PC-3 (cell line): Measurements from ENCODE around the gene ATP5MG. TPM values are rescaled to one million over a fixed set of nuclear protein-coding genes. Genes with fewer than 3 reads are reported as not detected.
A peak's percentile ranks its signal among the peaks of the same experiment; 100 is the strongest.

Source experiments
- ATAC-seq: fragments of 200-7000 bp; cut with Tn5 transposase; 2 replicates; pipeline ENCODE4 v1.9.1; 2020; ENCODE audit warnings: mild to moderate bottlenecking, moderate library complexity
- BruUV-seq: library from RNA; stranded (reverse); fragments of 400-500 nt; replicated peaks from 2 replicates; lab custom pipeline; 2021; lab: Mats Ljungman, UMichigan
- CTCF ChIA-PET: fragments of 300-600 bp; sonication (Branson Sonifier 250); formaldehyde crosslinking; loops from one replicate; lab custom pipeline; 2022; ENCODE audit warnings: antibody characterized with exemption; lab: Charles Lee
- POLR2A ChIA-PET: fragments of 300-600 bp; sonication (Branson Sonifier 250); formaldehyde crosslinking; loops from one replicate; lab custom pipeline; 2022; ENCODE audit warnings: antibody characterized with exemption; ENCODE audit not compliant: unreplicated experiment; lab: Charles Lee
- DNase-seq: peaks from one replicate; pipeline ENCODE4 v3.0.0-alpha.2; 2015
- H2AFZ ChIP-seq: fragments of 300-600 bp; sonication (generic); 2 replicates; pipeline ENCODE4 v1.6.0; 2016; ENCODE audit warnings: antibody characterized with exemption, low read length
- H3F3A ChIP-seq: fragments of 300-600 bp; sonication (generic); one replicate; pipeline ENCODE4 v1.6.0; 2017; ENCODE audit warnings: antibody characterized with exemption, low read length, control low read depth, mild to moderate bottlenecking; ENCODE audit not compliant: unreplicated experiment
- H3K27ac ChIP-seq: fragments of 300-600 bp; sonication (generic); 2 replicates; pipeline ENCODE4 v1.5.1; 2016; ENCODE audit warnings: mild to moderate bottlenecking, low read length
- H3K27me3 ChIP-seq: fragments of 300-600 bp; sonication (generic); 2 replicates; pipeline ENCODE4 v1.6.1; 2016; ENCODE audit warnings: low read length, mixed read lengths
- H3K36me3 ChIP-seq: fragments of 300-600 bp; sonication (generic); 2 replicates; pipeline ENCODE4 v1.6.1; 2016; ENCODE audit warnings: low read depth, mixed run types, low read length, mixed read lengths
- H3K4me1 ChIP-seq: fragments of 300-600 bp; sonication (generic); 2 replicates; pipeline ENCODE4 v1.5.1; 2016; ENCODE audit warnings: low read length; ENCODE audit not compliant: insufficient read depth
- H3K4me2 ChIP-seq: fragments of 300-600 bp; sonication (generic); 2 replicates; pipeline ENCODE4 v1.6.0; 2016; ENCODE audit warnings: low read length
- H3K4me3 ChIP-seq: fragments of 300-600 bp; sonication (generic); 2 replicates; pipeline ENCODE4 v1.5.1; 2016; ENCODE audit warnings: mild to moderate bottlenecking, low read length, mixed read lengths
- H3K79me2 ChIP-seq: fragments of 300-600 bp; sonication (generic); 2 replicates; pipeline ENCODE4 v1.6.1; 2017; ENCODE audit warnings: low read length, mixed read lengths
- H3K9ac ChIP-seq: fragments of 300-600 bp; sonication (generic); 2 replicates; pipeline ENCODE4 v1.6.0; 2016; ENCODE audit warnings: mild to moderate bottlenecking, low read length
- H3K9me2 ChIP-seq: fragments of 300-600 bp; sonication (generic); replicated peaks from 2 replicates; pipeline ENCODE4 v1.6.1; 2016; ENCODE audit warnings: mixed run types, low read length, mixed read lengths
- H3K9me3 ChIP-seq: fragments of 300-600 bp; sonication (generic); 2 replicates; pipeline ENCODE4 v1.6.1; 2016; ENCODE audit warnings: low read length, mixed read lengths
- H4K20me1 ChIP-seq: fragments of 300-600 bp; sonication (generic); 2 replicates; pipeline ENCODE4 v1.6.1; 2016; ENCODE audit warnings: low read length, mixed read lengths
- EZH2 ChIP-seq: fragments of 300-600 bp; sonication (generic); IDR thresholded peaks from one replicate; pipeline ENCODE4 v1.6.1; 2017; ENCODE audit warnings: antibody characterized with exemption, mild to moderate bottlenecking, low read length; ENCODE audit not compliant: unreplicated experiment
- EZH2phosphoT487 ChIP-seq: fragments of 300-600 bp; sonication (generic); IDR thresholded peaks from 2 replicates; pipeline ENCODE4 v1.6.1; 2018; ENCODE audit warnings: mild to moderate bottlenecking, antibody characterized with exemption, low read length, borderline replicate concordance
- intact Hi-C: fragments of 100-400 bp; cut with micrococcal nuclease; formaldehyde crosslinking; loops from 2 replicates; pipeline ENCODE4 v1.9.0; 2023
- total RNA-seq: library from RNA; depleted of rRNA; stranded (reverse); fragments of >200 nt; gene quantifications from 2 replicates; pipeline ENCODE4 v1.2.3, GENCODE V29; 2014
- TF ChIP-seq, protein P1 (sequence below): fragments of 300-600 bp; sonication (generic); conservative IDR thresholded peaks from 2 replicates; pipeline ENCODE4 v1.5.1; 2017; ENCODE audit warnings: antibody characterized with exemption, low read depth, mild to moderate bottlenecking, low read length

Gene ATP5MG
- total RNA-seq, 1 experiment from 2014 or later: 375 TPM

DNA sequence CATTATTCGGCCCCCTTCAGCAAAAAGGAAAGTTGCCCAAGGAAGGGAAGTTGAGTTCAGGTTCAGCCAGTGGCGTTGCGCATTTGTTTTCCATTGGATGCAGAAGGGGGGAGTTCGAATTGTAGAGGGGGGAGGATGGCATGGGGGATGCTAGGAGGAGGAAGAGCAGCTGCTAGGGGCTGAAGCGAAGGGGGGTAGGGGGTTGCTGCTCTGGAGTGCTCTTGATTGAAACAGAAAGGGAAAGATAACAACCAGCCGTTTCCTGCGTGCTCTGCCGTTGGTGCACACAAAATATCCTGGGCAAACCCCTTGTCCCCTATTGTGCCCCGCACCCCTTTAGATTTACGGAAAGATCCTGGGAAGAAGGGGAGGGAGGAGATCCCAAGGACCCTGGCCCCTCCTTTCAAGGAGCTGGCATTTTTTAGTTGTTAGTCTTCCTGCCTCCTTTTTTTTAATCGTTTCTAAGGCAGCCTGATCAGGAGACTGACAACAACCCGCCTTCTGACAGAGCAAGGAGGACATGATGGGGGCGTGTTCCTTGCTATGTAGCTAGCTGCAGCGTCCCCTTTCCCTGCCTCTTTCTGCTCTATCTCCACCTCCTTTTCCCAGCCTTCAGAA lies 37.0 kb downstream of the ATP5MG start:
- ATAC-seq: peak; percentile 8; the same call in 1 of the 2 replicates
- peaks cover 38% of the 10 kb centered on the region for H3K4me1 ChIP-seq

DNA sequence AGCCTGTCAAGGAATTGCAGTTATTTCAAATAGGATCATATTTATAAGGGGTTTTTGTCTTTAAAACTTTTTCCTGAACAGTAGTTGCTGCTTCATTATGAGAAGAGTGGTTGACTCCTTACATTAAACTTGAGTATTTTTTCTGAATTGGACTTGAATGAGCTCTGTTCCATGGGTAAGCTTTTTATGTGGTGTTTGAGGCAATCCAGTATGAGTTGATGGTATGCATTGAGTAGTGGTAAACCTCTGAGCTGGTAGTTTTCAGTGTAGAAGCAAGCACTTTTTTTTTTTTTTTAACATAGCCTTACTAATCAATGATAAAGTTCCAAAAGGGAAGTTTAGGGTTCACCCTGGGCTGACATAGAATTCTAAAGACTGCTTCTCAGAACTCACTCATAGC lies 38.2 kb downstream of the ATP5MG start:
- Histone ChIP-seq H3K27ac (no peak overlapping the region), H3K4me3 (peak overlapping the region; percentile 82), H3F3A (no peaks in the 10 kb centered on the region), H3K9me3 (no peaks in the 10 kb centered on the region), H4K20me1 (peaks cover 60% of the 10 kb centered on the region), H2AFZ (no peak overlapping the region), H3K36me3 (peaks cover 5% of the 10 kb centered on the region; the same call in 1 of the 2 replicates), H3K9me2 (no peaks in the 10 kb centered on the region), H3K79me2 (peaks cover 81% of the 10 kb centered on the region), H3K4me1 (peaks cover 29% of the 10 kb centered on the region), H3K9ac (peak overlapping the region; percentile 67; the same call in 1 of the 2 replicates), H3K4me2 (peak overlapping the region; percentile 99), H3K27me3 (no peaks in the 10 kb centered on the region)
- no peak for DNase-seq
- BruUV-seq: no TSS peak
- ATAC-seq: no peak
- ChIA-PET POLR2A (no interaction called here), CTCF (interaction anchor here (0.7 kb wide), 1 partner anchor 20 kb away, joined by 3 read pairs; no protein-coding TSS in a partner anchor)
- intact Hi-C loops: loop anchor here (2.0 kb wide), 1 partner anchor 39 kb away; the partner anchor contains the start of gene ATP5MG
- TF ChIP-seq, protein P1, sequence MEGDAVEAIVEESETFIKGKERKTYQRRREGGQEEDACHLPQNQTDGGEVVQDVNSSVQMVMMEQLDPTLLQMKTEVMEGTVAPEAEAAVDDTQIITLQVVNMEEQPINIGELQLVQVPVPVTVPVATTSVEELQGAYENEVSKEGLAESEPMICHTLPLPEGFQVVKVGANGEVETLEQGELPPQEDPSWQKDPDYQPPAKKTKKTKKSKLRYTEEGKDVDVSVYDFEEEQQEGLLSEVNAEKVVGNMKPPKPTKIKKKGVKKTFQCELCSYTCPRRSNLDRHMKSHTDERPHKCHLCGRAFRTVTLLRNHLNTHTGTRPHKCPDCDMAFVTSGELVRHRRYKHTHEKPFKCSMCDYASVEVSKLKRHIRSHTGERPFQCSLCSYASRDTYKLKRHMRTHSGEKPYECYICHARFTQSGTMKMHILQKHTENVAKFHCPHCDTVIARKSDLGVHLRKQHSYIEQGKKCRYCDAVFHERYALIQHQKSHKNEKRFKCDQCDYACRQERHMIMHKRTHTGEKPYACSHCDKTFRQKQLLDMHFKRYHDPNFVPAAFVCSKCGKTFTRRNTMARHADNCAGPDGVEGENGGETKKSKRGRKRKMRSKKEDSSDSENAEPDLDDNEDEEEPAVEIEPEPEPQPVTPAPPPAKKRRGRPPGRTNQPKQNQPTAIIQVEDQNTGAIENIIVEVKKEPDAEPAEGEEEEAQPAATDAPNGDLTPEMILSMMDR: no peak
- no peak for TF ChIP-seq EZH2phosphoT487
- no peak for TF ChIP-seq EZH2

More for the DNA sequence above, 37.0 kb downstream of the ATP5MG start:
- Histone ChIP-seq H4K20me1 (peaks cover 55% of the 10 kb centered on the region), H3K4me2 (peak overlapping the region; percentile 99), H3K27ac (no peak overlapping the region), H3K9me3 (no peaks in the 10 kb centered on the region), H3K36me3 (no peaks in the 10 kb centered on the region), H3K27me3 (no peaks in the 10 kb centered on the region), H3K9ac (peak overlapping the region; percentile 67), H3K4me3 (peak overlapping the region; percentile 82), H3F3A (no peaks in the 10 kb centered on the region), H2AFZ (peak overlapping the region; percentile 63), H3K79me2 (peaks cover 69% of the 10 kb centered on the region), H3K9me2 (no peaks in the 10 kb centered on the region)
- POLR2A ChIA-PET: interaction anchor here (0.5 to 0.7 kb wide), 2 partner anchors 64 to 1254 kb away, joined by 3 read pairs; no protein-coding TSS in a partner anchor
- BruUV-seq: no TSS peak
- peak; percentile 69 for DNase-seq
- intact Hi-C loops: loop anchor here (2.0 kb wide), 1 partner anchor 38 kb away; the partner anchor contains the start of gene ATP5MG
- CTCF ChIA-PET: interaction anchor here (0.5 kb wide), 1 partner anchor 663 kb away, joined by 4 read pairs; the partner anchor contains the start of gene DPAGT1
- no peak for TF ChIP-seq EZH2phosphoT487
- TF ChIP-seq EZH2: no peak
- TF ChIP-seq, protein P1: no peak
